Neural cell (in vitro differentiated cells): ENCODE results near the gene NKAIN2.

Experiments used
- CTCF ChIP-seq: fragments of 450-650 bp; IDR thresholded peaks from 2 replicates; pipeline ENCODE4 v1.5.1; 2014; ENCODE audit warnings: antibody characterized with exemption, mild to moderate bottlenecking, moderate library complexity; ENCODE audit not compliant: poor library complexity, severe bottlenecking
- EZH2 ChIP-seq: fragments of 200-600, 300-800 bp; shearing (Covaris generic), sonication (generic); IDR thresholded peaks from 2 replicates; pipeline ENCODE4 v1.6.1; 2014; ENCODE audit warnings: antibody characterized with exemption, low read length, borderline replicate concordance, mild to moderate bottlenecking; ENCODE audit not compliant: insufficient read depth, poor library complexity, severe bottlenecking
- MXI1 ChIP-seq: fragments of 450-650 bp; conservative IDR thresholded peaks from 2 replicates; pipeline ENCODE4 v1.6.1; 2014; ENCODE audit warnings: antibody characterized with exemption, mild to moderate bottlenecking; ENCODE audit not compliant: poor library complexity, severe bottlenecking
- POLR2AphosphoS5 ChIP-seq: IDR thresholded peaks from 2 replicates; pipeline ENCODE4 v1.6.1; 2012
- RAD21 ChIP-seq: fragments of 450-650 bp; conservative IDR thresholded peaks from 2 replicates; pipeline ENCODE4 v1.6.1; 2014; ENCODE audit warnings: antibody characterized with exemption, mild to moderate bottlenecking, moderate library complexity
- REST ChIP-seq: IDR thresholded peaks from 2 replicates; pipeline ENCODE4 v1.6.1; 2012; ENCODE audit warnings: borderline replicate concordance
- TAF1 ChIP-seq: IDR thresholded peaks from 2 replicates; pipeline ENCODE4 v1.6.1; 2012; ENCODE audit warnings: low read depth

GRCh38 chr6:124797224-124797623, 993.6 kb downstream of the NKAIN2 start:
- TF ChIP-seq REST (no peak), EZH2 (no peak), CTCF (no peak), POLR2AphosphoS5 (no peak), MXI1 (no peak), TAF1 (no peak), RAD21 (no peak)
